Medulla oblongata (tissue), 1 donor: ENCODE results near the gene MGST3.
A peak's percentile ranks its signal among the peaks of the same experiment; 100 is the strongest.
"Not testable (repeated sequence)": the region's sequence is repeated elsewhere in the genome, so short reads cannot be mapped to it uniquely, and the experiment has no call there.

Source experiments
- DNase-seq: peaks from one replicate; pipeline ENCODE4 v3.0.0-alpha.2; 2015; ENCODE audit errors: extremely low spot score

MGST3 gene

GRCh38 chr1:165629151-165629550, 1.9 kb upstream of the MGST3 start:
- no peak for DNase-seq

DNA sequence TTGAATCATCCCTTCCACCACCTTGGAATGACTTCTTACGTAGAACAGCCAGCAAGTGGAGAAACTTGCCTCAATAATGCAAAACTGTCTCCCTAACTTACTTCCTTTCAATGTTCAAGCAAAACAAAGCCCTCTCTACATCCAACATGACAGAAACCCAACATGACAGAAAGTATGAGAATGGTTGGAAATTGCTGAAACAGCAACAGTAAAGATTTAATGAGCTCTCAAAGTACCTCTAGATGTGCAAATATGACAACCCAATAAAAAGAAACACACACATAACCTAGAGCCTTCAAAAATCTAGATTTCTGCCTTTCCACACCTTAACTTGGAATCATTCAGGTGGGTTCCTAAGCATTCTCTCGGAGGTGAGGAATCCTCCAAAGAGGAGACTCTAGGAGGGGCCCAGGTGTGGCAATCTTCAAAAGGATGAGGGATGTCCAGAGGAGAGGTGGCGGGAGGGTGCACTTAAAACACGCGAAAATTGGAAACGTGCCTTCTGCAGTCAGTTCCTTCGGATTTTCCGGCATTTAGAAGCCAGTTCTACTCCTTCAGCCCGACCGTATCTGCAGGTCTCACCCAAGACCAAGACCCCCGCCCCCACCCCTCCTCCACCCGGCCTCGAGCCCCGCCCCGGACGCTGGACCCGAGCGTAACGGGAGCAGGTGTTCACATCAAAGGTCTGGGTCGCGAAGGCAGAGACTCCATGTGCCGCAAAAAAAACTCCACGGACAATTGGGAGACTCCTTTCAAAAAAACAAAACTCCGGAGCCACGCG, 996 bp upstream of the MGST3 start:
- DNase-seq = no peak

- peak; percentile 68 for DNase-seq
Observed at GRCh38 chr1:165631342-165632151, 513 bp downstream of the MGST3 start.

DNA sequence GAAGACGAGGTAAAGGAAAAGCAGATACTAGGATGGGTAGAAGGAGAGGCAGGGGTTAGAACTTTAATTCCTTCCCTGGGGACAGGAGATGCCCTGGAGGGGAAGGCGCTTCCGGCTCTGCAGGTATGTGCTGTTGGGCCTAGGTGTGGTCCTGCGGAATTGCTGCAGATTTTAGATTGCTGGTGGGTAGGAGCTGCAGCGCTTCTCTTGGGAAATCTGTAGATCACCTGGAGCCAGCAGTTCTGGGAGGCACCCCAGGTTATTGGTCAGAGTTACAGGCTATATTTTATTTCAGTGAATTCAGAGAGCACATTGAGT, 1.1 kb downstream of the MGST3 start:
- no peak for DNase-seq

- DNase-seq = peak; percentile 43
Observed at GRCh38 chr1:165632491-165632890, 1.5 kb downstream of the MGST3 start.

GRCh38 chr1:165633614-165634013, 2.6 kb downstream of the MGST3 start:
- DNase-seq = no peak

- DNase-seq = peak; percentile 14
Observed at GRCh38 chr1:165634154-165634921, 3.3 kb downstream of the MGST3 start.

DNA sequence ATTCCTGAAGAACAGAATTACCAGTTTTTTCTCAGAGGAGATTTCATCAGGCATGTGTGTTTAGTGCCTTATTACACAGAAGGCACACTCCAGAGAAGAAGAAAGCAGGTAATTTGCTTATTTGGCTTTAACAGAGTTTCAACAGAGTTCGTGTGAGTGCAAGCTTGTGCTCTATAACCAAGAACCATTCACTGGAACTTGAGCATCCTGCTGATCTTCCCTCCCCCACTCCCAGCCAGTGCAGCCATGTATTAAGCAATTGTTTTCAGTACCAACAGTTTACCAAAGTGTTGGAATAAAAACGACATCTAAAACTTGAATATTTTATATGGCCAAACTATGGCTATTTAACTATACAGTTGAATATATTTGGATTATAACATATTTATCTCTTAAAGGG, 4.3 kb downstream of the MGST3 start:
- peak; percentile 70 for DNase-seq

GRCh38 chr1:165635823-165636222, 4.8 kb downstream of the MGST3 start:
- no peak for DNase-seq

- DNase-seq = peak; percentile 35
Observed at GRCh38 chr1:165637427-165637826, 6.4 kb downstream of the MGST3 start.

DNA sequence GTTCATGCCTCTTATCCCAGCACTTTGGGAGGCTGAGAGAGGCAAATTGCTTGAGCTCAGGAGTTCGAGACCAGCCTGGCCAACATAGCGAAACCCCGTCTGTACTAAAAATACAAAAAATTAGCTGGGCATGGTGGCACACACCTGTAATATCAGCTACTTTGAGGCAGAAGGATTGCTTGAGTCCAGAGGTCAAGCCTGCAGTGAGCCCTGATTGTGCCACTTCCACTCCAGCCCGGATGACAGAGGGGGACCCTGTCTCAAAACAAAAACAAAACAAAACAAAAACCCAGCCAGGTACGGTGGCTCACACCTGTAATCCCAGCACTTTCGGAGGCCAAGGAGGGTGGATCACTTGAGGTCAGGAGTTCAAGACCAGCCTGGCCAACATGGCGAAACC, 7.2 kb downstream of the MGST3 start:
- DNase-seq = not testable (repeated sequence)

DNA sequence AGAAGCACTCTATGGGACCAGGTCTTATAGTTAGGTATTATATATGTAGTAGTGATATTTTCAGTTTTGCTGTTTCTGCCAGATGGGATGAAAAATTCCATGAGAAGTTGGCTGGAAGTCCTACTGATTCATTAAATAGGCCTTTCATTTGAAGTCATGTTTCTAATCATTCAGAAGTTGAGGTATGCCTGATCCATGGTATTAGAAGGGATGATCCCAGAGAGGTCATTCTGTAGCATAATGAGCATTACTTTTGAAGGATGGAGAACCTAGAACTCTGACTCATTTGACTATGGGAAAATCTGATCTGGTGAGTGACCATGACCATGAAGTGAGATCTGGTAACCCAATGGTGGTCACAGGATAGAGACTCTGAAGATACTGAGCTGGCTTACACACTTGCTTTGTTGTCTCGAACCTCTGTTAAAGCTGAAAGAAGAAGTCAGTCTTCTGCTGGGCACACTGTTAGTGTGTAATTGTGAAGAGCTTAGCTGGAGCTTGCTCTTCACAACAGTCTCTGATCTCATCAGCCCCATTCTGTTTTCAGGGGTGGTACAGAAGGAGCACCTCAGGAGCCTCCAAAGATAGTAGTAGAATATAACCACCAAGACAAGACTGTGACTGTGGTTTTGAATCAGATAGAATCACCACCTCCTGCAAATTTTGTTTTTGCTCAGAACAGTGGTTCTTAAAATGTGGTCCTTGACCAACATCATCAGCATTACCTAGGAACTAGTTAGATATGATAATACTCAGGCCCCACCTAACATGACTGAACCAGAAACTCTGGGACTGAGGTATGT, 9.0 kb downstream of the MGST3 start:
- DNase-seq = no peak

- DNase-seq = no peak
Observed at GRCh38 chr1:165641231-165641987, 10.4 kb downstream of the MGST3 start.

- no peak for DNase-seq
Observed at GRCh38 chr1:165644064-165644735, 13.2 kb downstream of the MGST3 start.

- DNase-seq = no peak
Observed at GRCh38 chr1:165645654-165646366, 14.8 kb downstream of the MGST3 start.

DNA sequence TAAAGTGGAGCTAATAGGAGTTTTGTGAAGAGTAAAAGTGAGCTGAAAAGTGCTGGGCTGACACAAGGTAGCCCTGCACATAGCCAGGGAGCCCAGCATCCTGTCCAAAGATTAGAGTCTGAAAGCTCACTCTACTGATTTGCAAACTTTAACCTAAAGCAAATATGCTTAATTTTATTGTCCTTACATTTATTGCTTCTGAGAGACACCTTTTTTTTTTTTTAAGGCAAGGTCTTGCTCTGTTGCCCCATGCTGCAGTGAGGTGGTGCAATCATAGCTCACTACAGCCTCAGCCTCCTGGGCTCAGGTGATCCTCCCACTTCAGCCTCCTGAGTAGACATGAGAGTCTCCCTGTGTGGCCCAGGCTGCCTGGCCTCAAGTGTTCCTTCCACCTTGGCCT, 16.5 kb downstream of the MGST3 start:
- DNase-seq = no peak

GRCh38 chr1:165647970-165648369, 16.9 kb downstream of the MGST3 start:
- peak; percentile 26 for DNase-seq

GRCh38 chr1:165648919-165649572, 18.0 kb downstream of the MGST3 start:
- no peak for DNase-seq

GRCh38 chr1:165650981-165651625, 20.1 kb downstream of the MGST3 start:
- DNase-seq = no peak
